ENCODE data around the gene NT5DC2. TPM values are rescaled to one million over a fixed set of nuclear protein-coding genes. Genes with fewer than 3 reads are reported as not detected.

Gene NT5DC2
- 39.7 TPM for total RNA-seq
- long read RNA-seq, transcript NT5DC2-202 (14 exons, 1,795 nt), result major isoform, 65 of 106 reads
- long read RNA-seq, partial matches to known transcripts, result 20 of 106 reads
- long read RNA-seq, other reads (novel, unspliced or antisense), result 20 of 106 reads

DNA sequence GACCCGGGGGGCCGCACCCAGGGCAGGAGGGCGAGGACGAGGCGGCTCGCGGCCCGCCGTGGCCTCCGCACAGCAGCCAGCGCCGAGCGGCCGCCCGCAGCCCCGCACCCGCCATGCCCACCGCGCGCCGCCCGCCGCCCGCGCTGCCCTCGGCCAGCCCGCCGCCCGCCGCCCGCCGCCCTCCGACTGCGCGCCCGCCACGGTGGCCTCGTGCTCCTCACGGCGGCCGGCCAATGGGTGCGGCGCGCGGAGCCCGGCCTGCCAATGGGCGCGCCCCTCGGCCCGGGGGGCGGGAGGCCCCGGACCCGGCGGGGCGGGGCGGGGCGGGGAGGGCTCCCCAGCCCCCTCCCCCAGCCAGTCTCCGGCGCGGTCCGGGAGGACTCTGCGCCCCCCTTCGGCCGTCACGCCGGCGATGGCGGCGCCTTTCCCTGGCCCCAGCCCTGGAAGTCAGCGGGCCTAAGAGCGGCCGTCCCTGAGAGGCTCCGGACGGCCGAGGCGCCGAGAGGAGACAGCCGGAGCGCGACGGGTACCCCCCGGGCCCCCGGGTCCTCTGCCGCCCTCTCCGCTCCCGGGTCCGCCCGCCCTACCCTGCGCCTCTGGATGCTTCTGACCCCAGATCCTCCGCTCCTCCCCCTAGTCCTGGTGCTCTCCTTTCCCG, at the start of gene NT5DC2:
NT5DC2 (minus strand) TSS at position 235 of the 658 bp plus-strand sequence; CDS start at position 115, 120 bp downstream.
- peaks cover 54% of the 10 kb centered on the region for H3K4me1 ChIP-seq
- H3K4me3 ChIP-seq, result peak within 1 kb of the TSS; percentile 67
- peak within 1 kb of the TSS; percentile 58 for H3K27ac ChIP-seq
- TF ChIP-seq, protein P1, sequence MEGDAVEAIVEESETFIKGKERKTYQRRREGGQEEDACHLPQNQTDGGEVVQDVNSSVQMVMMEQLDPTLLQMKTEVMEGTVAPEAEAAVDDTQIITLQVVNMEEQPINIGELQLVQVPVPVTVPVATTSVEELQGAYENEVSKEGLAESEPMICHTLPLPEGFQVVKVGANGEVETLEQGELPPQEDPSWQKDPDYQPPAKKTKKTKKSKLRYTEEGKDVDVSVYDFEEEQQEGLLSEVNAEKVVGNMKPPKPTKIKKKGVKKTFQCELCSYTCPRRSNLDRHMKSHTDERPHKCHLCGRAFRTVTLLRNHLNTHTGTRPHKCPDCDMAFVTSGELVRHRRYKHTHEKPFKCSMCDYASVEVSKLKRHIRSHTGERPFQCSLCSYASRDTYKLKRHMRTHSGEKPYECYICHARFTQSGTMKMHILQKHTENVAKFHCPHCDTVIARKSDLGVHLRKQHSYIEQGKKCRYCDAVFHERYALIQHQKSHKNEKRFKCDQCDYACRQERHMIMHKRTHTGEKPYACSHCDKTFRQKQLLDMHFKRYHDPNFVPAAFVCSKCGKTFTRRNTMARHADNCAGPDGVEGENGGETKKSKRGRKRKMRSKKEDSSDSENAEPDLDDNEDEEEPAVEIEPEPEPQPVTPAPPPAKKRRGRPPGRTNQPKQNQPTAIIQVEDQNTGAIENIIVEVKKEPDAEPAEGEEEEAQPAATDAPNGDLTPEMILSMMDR (IDR thresholded peaks at IDR 0.05), result no peak
- H3K36me3 ChIP-seq, result no peaks in the 10 kb centered on the region
- H3K27me3 ChIP-seq, result no peaks in the 10 kb centered on the region
- no peaks in the 10 kb centered on the region for H3K9me3 ChIP-seq
- ATAC-seq, result peak; percentile 58
- DNase-seq, result peak; percentile 83
- intact Hi-C loops (cut with DNase I), result no loop called here

DNA sequence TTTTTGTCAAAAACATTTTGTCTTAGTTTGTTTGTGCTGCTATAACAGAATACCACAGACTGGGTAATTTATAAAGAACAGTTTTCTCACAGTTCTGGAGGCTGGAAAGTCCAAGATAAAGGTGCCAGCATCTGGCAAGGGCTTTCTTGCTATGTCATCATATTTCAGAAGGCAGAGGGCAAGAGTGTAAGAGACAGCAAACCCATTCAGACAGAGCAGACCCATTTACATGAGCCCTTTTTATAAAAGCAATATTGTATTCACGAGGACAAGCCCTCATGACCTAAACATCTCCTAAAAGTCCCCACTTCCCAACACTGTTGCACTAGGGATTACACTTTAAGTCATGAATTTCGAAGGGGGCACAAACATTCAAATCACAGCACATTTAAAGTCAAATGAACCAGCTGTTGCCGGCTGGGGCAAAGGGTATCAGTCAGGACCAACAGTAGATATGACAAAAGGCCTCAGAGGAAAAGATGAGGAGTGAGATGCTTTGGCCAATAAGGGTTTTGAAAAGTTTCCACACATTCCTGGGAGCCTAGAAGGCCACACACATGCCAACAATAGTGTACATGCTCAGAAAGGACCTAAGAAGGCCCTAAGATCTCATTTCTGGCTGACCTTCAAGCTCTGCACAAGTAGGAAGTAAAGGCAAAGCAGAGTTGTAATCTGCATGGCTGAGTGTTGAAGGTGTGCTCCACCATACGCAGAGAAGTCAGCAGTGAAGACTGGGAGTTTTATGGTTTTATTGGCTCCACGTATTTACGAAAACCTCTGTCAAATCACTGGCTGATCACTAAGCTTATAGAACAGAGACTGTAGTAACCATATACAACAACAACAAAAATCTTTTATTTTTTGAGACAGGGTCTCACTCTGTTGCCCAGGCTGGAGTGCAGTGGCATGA, 40.7 kb upstream of the NT5DC2 start:
- H3K9me3 ChIP-seq, result no peaks in the 10 kb centered on the region
- ATAC-seq (no peak), DNase-seq (no peak)
- H3K36me3 ChIP-seq, result peaks cover 64% of the 10 kb centered on the region
- H3K27me3 ChIP-seq, result no peaks in the 10 kb centered on the region
- intact Hi-C loops (cut with DNase I), result no loop called here
- H3K4me3 ChIP-seq, result no peak overlapping the region
- H3K4me1 ChIP-seq, result no peaks in the 10 kb centered on the region
- TF ChIP-seq, protein P1 (IDR thresholded peaks at IDR 0.05), result no peak
- H3K27ac ChIP-seq, result no peak overlapping the region

DNA sequence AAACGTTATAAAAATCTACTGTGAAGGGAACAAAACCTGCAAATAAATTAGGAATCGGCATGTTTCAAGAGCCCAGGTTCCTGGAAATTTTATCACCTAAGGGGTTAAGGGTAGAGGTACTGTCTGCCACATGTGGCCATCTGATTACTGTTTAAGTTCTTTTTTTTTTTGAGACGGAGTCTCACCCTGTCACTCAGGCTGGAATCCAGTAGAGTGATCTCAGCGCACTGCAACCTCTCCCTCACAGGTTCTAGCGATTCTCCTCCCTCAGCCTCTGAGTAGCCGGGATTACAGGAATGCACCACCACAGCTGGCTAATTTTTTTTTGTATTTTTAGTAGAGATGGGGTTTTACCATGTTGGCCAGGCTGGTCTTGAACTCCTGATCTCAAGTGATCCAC, 38.6 kb upstream of the NT5DC2 start:
- H3K36me3 ChIP-seq, result peaks cover 45% of the 10 kb centered on the region
- no peak for DNase-seq
- TF ChIP-seq, protein P1 (IDR thresholded peaks at IDR 0.05), result no peak

DNA sequence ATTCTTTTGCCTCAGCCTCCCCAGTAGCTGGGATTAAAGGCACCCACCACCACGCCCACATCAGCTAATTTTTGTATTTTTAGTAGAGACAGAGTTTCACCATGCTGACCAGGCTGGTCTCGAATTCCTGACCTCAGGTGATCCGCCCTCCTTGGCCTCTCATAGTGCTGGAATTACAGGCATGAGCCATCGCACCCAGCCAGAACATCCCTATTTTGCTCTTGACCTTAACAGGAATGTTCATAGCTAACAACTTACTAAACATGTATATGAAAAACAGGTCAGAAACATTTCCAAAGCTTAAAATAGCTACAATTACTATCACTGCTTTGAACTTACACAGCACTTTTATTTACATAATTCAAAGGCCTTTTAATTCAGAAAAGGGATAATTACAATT, 36.4 kb upstream of the NT5DC2 start:
- Histone ChIP-seq H3K36me3 (peaks cover 35% of the 10 kb centered on the region), H3K27me3 (no peaks in the 10 kb centered on the region), H3K4me1 (no peaks in the 10 kb centered on the region), H3K27ac (no peak overlapping the region), H3K9me3 (no peaks in the 10 kb centered on the region), H3K4me3 (no peak overlapping the region)
- no peak for DNase-seq
- intact Hi-C loops (cut with DNase I), result no loop called here
- ATAC-seq, result peak; percentile 82
- TF ChIP-seq, protein P1 (IDR thresholded peaks at IDR 0.05), result no peak

More for the DNA sequence above, 38.6 kb upstream of the NT5DC2 start:
- no peaks in the 10 kb centered on the region for H3K9me3 ChIP-seq
- no peaks in the 10 kb centered on the region for H3K4me1 ChIP-seq
- ATAC-seq, result no peak
- no peak overlapping the region for H3K27ac ChIP-seq
- H3K4me3 ChIP-seq, result no peak overlapping the region
- H3K27me3 ChIP-seq, result no peaks in the 10 kb centered on the region
- intact Hi-C loops (cut with DNase I), result no loop called here

DNA sequence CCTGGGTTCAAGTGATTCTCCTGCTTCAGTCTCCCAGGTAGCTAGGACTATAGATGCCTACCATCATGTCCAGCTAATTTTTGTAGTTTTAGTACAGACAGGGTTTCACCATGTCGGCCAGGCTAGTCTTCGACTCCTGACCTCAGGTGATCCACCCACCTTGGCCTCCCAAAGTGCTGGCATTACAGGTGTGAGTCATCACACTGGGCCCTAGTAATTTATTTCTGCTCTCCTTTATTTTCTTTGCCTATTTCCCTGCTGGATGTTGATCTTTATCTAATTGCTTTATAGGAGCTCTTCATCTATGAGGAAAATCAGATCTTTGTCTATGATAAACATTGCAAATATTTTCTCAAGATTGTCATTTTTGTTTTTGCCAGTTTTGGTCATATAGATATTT, 34.4 kb upstream of the NT5DC2 start:
- Histone ChIP-seq H3K9me3 (no peaks in the 10 kb centered on the region), H3K36me3 (peaks cover 32% of the 10 kb centered on the region), H3K27ac (no peak overlapping the region), H3K4me1 (no peaks in the 10 kb centered on the region), H3K27me3 (no peaks in the 10 kb centered on the region), H3K4me3 (no peak overlapping the region)
- DNase-seq (no peak), ATAC-seq (no peak)
- intact Hi-C loops (cut with DNase I), result no loop called here
- TF ChIP-seq, protein P1 (IDR thresholded peaks at IDR 0.05), result no peak

Measured in upper lobe of right lung (tissue), 1 donor.